ENCODE data around the gene DTHD1. TPM values are rescaled to one million over a fixed set of nuclear protein-coding genes. Genes with fewer than 3 reads are reported as not detected.

DTHD1 gene
- total RNA-seq, 1 experiment from 2014 or later, result not detected

GRCh38 chr4:36337665-36338185 is 56.3 kb downstream of the DTHD1 start:
- no peaks in the 10 kb centered on the region for H3K9me3 ChIP-seq (replicated peaks)
- DNase-seq, result no peak
- no peak overlapping the region for H3K4me3 ChIP-seq
- H3K27ac ChIP-seq, result no peak overlapping the region
- no peaks in the 10 kb centered on the region for H3K27me3 ChIP-seq
- no peaks in the 10 kb centered on the region for H3K4me1 ChIP-seq
- no peaks in the 10 kb centered on the region for H3K36me3 ChIP-seq

- no peaks in the 10 kb centered on the region for H3K27me3 ChIP-seq
- no peaks in the 10 kb centered on the region for H3K36me3 ChIP-seq
- no peak for DNase-seq
- H3K4me3 ChIP-seq, result no peak overlapping the region
- H3K9me3 ChIP-seq (replicated peaks), result no peaks in the 10 kb centered on the region
- H3K4me1 ChIP-seq, result no peaks in the 10 kb centered on the region
- no peak overlapping the region for H3K27ac ChIP-seq
Measured at GRCh38 chr4:36338973-36339372, 57.6 kb downstream of the DTHD1 start.

- no peak for DNase-seq
- H3K9me3 ChIP-seq (replicated peaks), result no peaks in the 10 kb centered on the region
Measured at GRCh38 chr4:36341936-36342335, 60.5 kb downstream of the DTHD1 start.

GRCh38 chr4:36343501-36344175 is 62.2 kb downstream of the DTHD1 start:
- Histone ChIP-seq H3K27ac (no peak overlapping the region), H3K36me3 (no peaks in the 10 kb centered on the region), H3K27me3 (no peaks in the 10 kb centered on the region), H3K9me3 (replicated peaks) (no peaks in the 10 kb centered on the region), H3K4me1 (no peaks in the 10 kb centered on the region), H3K4me3 (no peak overlapping the region)
- no peak for DNase-seq

More at GRCh38 chr4:36341936-36342335, 60.5 kb downstream of the DTHD1 start:
- Histone ChIP-seq H3K36me3 (no peaks in the 10 kb centered on the region), H3K27ac (no peak overlapping the region), H3K4me1 (no peaks in the 10 kb centered on the region), H3K4me3 (no peak overlapping the region), H3K27me3 (no peaks in the 10 kb centered on the region)

GRCh38 chr4:36348403-36348938 is 67.1 kb downstream of the DTHD1 start:
- no peaks in the 10 kb centered on the region for H3K36me3 ChIP-seq
- no peaks in the 10 kb centered on the region for H3K9me3 ChIP-seq (replicated peaks)
- no peak overlapping the region for H3K27ac ChIP-seq
- H3K4me3 ChIP-seq, result no peak overlapping the region
- H3K4me1 ChIP-seq, result no peaks in the 10 kb centered on the region; the same call in 1 of the 2 replicates
- DNase-seq, result no peak
- no peaks in the 10 kb centered on the region for H3K27me3 ChIP-seq

GRCh38 chr4:36349938-36350549 is 68.6 kb downstream of the DTHD1 start:
- H3K4me1 ChIP-seq, result no peaks in the 10 kb centered on the region; the same call in 1 of the 2 replicates
- H3K4me3 ChIP-seq, result no peak overlapping the region
- no peak overlapping the region for H3K27ac ChIP-seq
- H3K27me3 ChIP-seq, result no peaks in the 10 kb centered on the region
- no peak for DNase-seq
- H3K36me3 ChIP-seq, result no peaks in the 10 kb centered on the region
- H3K9me3 ChIP-seq (replicated peaks), result no peaks in the 10 kb centered on the region

GRCh38 chr4:36351082-36351666 is 69.8 kb downstream of the DTHD1 start:
- Histone ChIP-seq H3K4me1 (no peaks in the 10 kb centered on the region; the same call in 1 of the 2 replicates), H3K36me3 (no peaks in the 10 kb centered on the region), H3K27ac (no peak overlapping the region), H3K4me3 (no peak overlapping the region), H3K27me3 (no peaks in the 10 kb centered on the region), H3K9me3 (replicated peaks) (no peaks in the 10 kb centered on the region)
- DNase-seq, result peak; percentile 45 to 73

- Histone ChIP-seq H3K4me3 (no peak overlapping the region), H3K9me3 (replicated peaks) (no peaks in the 10 kb centered on the region), H3K4me1 (no peaks in the 10 kb centered on the region; the same call in 1 of the 2 replicates), H3K36me3 (no peaks in the 10 kb centered on the region), H3K27me3 (peaks cover 4% of the 10 kb centered on the region; the same call in 1 of the 2 replicates), H3K27ac (no peak overlapping the region)
- DNase-seq, result no peak
Measured at GRCh38 chr4:36353998-36354397, 72.6 kb downstream of the DTHD1 start.

GRCh38 chr4:36358173-36358572 is 76.8 kb downstream of the DTHD1 start:
- Histone ChIP-seq H3K4me3 (no peak overlapping the region), H3K27ac (no peak overlapping the region), H3K4me1 (no peaks in the 10 kb centered on the region), H3K36me3 (no peaks in the 10 kb centered on the region), H3K9me3 (replicated peaks) (no peaks in the 10 kb centered on the region), H3K27me3 (peaks cover 4% of the 10 kb centered on the region; the same call in 1 of the 2 replicates)
- no peak for DNase-seq

GRCh38 chr4:36360755-36361154 is 79.3 kb downstream of the DTHD1 start:
- no peak for DNase-seq
- peaks cover 4% of the 10 kb centered on the region; the same call in 1 of the 2 replicates for H3K27me3 ChIP-seq
- H3K27ac ChIP-seq, result no peak overlapping the region
- H3K9me3 ChIP-seq (replicated peaks), result no peaks in the 10 kb centered on the region
- H3K36me3 ChIP-seq, result no peaks in the 10 kb centered on the region
- H3K4me3 ChIP-seq, result no peak overlapping the region
- H3K4me1 ChIP-seq, result no peaks in the 10 kb centered on the region

GRCh38 chr4:36363024-36363423 is 81.6 kb downstream of the DTHD1 start:
- Histone ChIP-seq H3K27ac (no peak overlapping the region), H3K36me3 (no peaks in the 10 kb centered on the region), H3K4me3 (no peak overlapping the region), H3K27me3 (0 out of 2 replicates have a peak, but pooled peaks cover under 1% of the 10 kb centered on the region), H3K4me1 (no peaks in the 10 kb centered on the region), H3K9me3 (replicated peaks) (no peaks in the 10 kb centered on the region)
- no peak for DNase-seq

- H3K27ac ChIP-seq, result no peak overlapping the region
- H3K36me3 ChIP-seq, result no peaks in the 10 kb centered on the region
- H3K27me3 ChIP-seq, result no peaks in the 10 kb centered on the region
- no peaks in the 10 kb centered on the region for H3K9me3 ChIP-seq (replicated peaks)
- H3K4me1 ChIP-seq, result no peaks in the 10 kb centered on the region
- no peak for DNase-seq
- no peak overlapping the region for H3K4me3 ChIP-seq
Measured at GRCh38 chr4:36374836-36375511, 93.6 kb downstream of the DTHD1 start.

GRCh38 chr4:36385951-36386571 is 104.6 kb downstream of the DTHD1 start:
- Histone ChIP-seq H3K36me3 (no peaks in the 10 kb centered on the region), H3K27ac (no peak overlapping the region), H3K27me3 (no peaks in the 10 kb centered on the region), H3K4me1 (no peaks in the 10 kb centered on the region), H3K4me3 (no peak overlapping the region), H3K9me3 (replicated peaks) (no peaks in the 10 kb centered on the region)
- DNase-seq, result no peak

- no peaks in the 10 kb centered on the region for H3K27me3 ChIP-seq
- peak in 1 of 2 experiments; percentile 22 for DNase-seq
- no peaks in the 10 kb centered on the region for H3K9me3 ChIP-seq (replicated peaks)
- H3K4me1 ChIP-seq, result no peaks in the 10 kb centered on the region
- H3K36me3 ChIP-seq, result no peaks in the 10 kb centered on the region
- H3K4me3 ChIP-seq, result no peak overlapping the region
- no peak overlapping the region for H3K27ac ChIP-seq
Measured at GRCh38 chr4:36386691-36387090, 105.3 kb downstream of the DTHD1 start.
